ENCODE results near the gene PCMTD2.

GRCh38 chr20:64273109-64273508 lies 17.6 kb downstream of the PCMTD2 start:
- no peak for TF ChIP-seq CTCF (conservative IDR thresholded peaks at IDR 0.05; ENCODE audit: low read depth, low read length)
- no peak for TF ChIP-seq EZH2 (IDR thresholded peaks at IDR 0.05; ENCODE audit: borderline replicate concordance, low read depth, low read length, poor library complexity, severe bottlenecking)
